Activated CD4-positive, CD25-positive, alpha-beta regulatory T cell treated with anti-CD3 and anti-CD28 coated beads, Interleukin-2, amount 50 U/mL, for 16 hours (primary cell): ENCODE results near the gene ARHGAP8.
"Not testable (repeated sequence)": the region's sequence is repeated elsewhere in the genome, so short reads cannot be mapped to it uniquely, and the experiment has no call there.

Source experiments
- DNase-seq: peaks from one replicate; pipeline ENCODE4 v3.0.0-alpha.2; 2020; ENCODE audit warnings: low read depth, low spot score

ARHGAP8 gene

DNA sequence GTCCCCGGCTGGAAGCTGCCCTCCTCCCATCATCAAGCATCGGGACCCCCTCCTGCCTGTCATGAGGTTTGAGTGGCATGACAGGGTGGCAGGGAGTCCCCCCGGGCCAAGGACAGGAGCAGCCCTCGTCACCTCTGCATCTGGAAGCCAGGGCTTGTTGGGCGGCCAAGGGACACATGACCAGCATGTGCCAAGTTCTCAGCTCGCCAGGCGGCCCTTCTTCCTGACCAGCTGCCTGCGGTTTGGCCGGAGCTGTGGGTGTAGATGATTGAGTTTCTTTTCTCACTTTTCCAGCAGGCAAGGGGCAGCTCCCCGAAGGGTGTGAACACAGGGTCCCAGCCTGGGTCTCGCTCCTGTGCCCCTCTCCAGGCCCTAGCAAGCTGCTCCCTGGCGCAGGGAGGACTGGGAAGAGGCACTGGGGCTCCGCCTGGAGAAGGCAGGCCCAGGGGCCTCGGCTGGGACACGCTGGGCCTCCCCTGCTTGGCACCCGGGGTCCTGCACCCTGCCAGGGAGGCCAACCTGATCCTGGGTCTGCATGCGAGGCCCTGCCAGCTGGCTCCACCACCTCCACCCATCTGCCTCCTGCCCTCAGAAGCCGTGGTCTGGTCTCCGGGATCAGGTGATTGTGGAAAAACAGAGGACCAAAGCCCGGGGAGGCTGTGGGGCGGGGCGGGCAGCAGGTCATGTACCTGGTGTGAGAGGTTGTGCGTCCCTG lies 13.4 kb downstream of the ARHGAP8 start:
- no peak for DNase-seq

DNA sequence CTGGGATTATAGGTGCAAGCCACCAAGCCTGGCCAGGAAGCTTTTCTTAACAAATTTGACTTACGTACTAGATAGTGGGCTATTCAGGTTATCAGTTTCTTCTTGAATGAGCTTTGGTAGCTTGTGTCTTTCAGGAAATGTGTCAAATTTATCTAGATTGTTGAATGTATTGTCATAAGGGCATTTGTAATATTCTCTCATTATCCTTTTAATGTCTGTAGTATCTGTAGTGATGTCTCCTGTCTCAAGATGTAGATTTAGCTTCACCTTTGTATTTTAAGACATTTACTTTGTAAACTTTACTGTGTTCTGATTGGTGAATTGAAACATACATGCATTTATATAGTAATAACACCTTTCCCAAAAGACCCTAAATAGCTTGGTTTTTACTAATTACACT lies 20.7 kb downstream of the ARHGAP8 start:
- DNase-seq = no peak

DNA sequence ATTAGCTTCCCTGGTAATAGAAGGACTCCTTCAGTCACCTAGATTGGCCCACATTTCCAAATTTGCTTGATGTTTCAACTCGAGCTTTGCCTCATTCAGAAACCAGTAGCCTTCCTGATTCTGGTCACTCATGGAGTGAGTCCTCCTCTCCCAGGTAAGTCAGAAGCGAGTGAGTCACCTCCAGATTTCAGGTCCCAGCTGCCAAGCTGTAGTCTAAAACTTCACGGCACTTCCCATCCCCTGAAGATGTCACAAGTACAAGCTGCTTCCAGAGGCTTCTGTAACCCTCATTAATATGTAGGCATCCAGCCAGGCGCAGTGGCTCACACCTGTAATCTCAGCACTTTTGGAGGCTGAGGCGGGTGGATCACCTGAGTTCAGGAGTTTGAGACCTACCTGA lies 23.5 kb downstream of the ARHGAP8 start:
- DNase-seq = no peak

DNA sequence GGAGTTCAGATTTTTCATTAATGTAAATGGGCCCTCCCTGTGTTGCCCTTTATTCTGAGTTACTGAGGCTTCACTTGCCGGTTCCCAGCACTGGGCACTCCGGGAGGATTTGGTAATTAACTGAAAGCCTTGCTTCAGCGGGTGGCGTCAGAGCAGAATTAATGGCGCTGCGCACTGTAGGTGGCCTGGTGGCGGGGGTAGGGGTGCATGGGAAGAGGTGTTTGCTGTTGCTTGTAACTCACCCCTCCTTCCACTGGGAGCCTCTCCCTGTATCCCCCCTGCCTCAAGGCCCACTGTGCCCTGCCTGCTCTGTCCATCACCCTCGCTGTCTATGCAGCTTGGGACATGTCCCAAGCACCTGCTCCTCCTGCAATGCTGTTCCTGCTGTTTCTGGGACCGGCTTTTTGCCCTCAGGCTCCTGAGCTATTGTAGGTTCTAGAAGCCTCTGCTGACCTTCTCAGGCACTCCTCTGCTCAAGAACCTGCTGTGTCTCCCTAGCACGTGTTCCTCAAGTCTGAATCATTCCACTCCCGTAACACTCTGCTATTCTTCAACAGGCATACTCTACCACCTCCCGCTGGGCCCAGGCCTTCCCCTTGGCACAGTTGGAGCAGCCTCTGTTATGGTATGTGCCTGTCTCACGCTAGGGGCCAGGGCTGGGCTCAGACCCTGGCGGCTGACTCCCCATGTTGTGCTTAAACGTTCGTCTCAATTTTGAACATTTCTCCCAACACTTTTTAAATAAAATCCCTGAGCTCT lies 24.4 kb downstream of the ARHGAP8 start:
- DNase-seq = no peak

DNA sequence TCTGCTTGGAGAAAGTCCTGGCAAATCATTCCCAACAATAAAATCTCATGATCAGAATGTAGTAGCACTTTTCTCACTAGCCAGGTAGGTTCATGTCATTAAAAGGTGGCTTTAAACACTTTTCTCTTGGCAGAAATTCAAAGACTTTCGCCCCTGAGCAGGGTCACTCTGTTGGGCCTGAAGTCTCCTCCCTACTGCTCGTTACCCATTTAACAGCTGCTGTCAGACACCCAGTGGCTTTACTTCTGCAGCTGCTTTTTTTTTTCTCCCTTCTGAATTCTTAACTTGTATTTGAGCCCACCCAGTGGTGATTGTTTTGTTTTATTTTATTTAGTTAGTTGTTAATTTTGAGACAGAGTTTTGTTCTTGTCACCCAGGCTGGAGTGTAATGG lies 25.0 kb downstream of the ARHGAP8 start:
- DNase-seq = no peak

DNA sequence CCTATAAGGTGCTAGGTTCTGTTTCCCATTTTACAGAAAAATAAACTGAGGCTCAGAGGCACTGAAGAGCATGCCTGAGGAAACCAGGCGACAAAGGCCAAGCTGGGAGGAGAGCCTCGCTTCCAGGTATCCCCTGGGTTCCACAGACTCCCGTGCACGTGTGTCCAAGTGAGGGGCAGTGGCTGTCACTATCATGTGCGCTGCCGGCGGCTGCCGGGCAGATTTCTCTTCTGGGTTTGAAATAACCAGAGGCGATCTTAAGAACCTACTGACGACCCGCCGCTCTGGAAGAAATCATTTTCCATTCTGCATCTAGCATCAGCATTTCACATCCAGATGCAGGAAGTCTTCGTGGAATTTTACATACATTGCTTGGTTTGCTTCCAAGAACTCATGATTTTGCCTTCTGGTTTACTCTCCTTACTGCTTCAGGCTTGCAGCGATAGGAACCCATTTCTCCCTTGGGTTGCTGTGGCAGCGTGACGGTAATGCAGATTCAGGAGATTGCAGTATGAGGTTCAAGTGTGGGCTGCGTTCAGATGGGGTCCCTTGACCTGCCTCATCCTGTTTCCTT lies 28.6 kb downstream of the ARHGAP8 start:
- no peak for DNase-seq

DNA sequence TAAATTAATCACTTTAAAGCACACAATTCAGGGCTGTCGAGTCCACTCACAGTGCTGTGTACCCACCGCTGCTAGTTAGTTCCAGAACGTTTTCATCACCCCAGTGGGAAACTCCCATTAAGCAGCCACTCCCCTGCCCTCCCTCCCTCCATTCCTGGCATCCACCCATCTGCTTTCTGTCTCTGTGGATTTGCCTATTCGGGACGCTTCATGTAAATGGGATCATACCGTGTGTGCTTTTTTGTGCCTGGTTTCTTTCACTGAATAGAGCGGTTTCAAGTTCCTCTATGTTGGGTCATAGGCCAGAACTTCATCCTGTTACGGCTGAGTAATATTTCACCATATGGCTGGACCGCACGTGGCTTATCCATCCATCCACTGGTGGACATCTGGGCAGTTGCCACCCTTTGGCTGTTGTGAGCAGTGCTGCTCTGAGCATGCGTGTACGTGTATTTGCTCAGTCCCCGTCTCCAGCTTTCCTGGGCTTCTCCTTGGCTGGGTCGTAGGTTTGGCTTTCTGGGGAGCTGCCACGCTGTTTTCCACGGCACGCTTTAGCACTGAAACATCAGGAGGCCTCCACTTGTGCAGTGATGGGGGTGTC lies 30.1 kb downstream of the ARHGAP8 start:
- no peak for DNase-seq

DNA sequence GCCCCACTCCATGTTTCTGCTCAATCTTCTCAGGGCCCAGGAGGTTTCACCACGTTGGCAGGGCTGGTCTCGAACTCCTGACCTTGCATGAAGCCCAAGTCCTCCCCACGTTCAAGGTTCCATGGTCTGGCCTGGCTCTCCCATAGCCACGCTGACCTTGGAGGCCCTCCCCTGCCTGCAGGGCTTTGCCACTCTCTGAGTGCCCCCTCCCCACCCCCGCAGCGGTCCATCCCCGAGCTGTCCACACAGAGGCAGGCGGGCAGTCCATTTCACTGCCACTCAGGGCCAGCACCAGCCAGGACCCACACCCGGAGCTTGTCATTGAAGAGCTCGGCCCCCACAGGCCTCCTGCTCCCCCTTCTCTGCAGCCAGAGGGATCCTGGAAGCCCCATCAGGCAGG lies 30.7 kb downstream of the ARHGAP8 start:
- no peak for DNase-seq

DNA sequence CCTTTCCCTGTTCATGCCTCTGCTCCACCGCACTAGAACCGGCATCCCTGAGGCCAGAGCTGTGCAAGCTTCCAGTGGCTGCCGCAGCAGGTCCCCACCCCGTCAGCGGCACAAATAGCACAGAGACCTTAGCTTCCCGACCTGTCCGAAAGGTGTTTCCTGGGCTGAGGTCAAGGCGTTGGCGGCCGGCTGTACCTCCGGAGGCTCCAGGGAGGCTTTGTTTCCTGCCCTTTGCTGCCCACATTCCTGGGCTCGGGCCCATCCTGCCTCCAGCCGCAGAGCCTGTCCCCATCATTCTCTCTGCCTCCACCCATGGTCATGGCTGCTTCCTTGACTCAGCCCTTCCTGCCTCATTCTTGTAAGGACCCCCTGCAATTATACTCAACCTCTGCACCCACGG lies 31.2 kb downstream of the ARHGAP8 start:
- no peak for DNase-seq

DNA sequence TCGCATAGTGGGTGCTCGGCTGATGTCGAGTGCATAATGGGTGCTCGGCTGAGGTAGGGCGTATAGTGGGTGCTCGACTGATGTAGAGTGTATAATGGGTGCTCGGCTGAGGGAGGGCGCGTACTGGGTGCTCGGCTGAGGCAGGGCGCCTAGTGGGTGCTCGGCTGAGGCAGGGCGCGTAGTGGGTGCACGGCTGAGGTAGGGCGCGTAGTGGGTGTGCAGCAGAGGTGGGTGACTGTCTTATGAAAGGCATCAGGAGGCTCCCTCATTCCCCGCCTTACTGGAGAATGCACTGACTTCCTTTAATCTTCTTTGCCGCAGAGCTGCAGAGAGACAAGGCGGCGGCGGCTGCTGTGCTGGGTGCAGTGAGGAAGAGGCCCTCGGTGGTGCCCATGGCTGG lies 33.8 kb downstream of the ARHGAP8 start:
- no peak for DNase-seq

DNA sequence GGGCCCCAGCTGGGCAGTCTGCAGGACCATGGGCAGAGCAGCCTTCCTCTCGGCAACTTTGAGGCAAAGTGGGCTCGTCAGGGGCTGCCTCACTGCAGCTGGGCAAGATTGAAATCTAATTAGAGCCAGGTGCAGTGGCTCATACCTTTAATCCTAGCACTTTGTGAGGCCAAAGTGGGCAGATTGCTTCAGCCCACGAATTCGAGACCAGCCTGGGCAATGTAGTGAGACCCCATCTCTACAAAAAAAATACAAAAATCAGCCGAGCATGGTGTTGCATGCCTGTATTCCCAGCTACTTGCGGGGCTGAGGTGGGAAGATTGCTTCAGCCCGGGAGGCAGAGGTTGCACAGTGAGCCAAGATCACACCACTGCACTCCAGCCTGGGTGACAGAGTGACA lies 34.2 kb downstream of the ARHGAP8 start:
- no peak for DNase-seq

DNA sequence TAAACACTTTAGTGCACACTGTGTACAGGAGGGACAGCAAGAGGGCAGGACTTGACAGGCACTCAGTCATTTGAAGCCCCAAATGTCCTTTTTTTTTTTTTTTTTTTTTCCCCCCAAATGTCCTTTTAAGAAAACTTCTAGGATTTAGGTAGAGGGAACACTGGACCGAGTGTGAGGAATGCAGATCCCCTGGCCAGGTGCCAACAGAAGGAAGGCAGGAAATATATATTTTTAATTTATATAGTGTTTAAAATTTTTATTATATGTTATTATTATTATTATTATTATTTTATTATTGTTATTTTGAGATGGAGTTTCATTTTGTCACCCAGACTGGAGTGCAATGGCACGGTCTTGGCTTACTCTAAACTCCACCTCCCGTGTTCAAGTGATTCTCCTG lies 35.5 kb downstream of the ARHGAP8 start:
- DNase-seq = no peak

DNA sequence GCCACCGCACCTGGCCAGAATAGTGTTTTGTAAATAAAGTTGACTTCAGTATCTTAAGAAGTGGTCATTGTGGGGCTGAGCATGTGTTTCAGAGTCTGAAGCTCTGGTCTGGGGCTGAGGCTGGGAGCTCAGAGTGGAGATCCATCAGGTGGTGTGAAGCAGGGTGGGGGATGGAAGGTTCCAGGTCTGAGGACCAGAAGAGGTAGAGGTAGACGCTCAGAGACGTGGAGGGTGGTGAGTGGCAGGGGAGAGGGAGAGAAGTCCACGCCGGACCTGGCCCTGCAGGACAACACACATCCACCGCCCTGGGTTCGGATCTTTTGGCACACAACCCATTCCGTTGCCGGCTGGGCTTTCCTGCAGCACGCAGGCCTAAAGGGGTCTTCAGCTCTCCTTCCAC lies 40.7 kb downstream of the ARHGAP8 start:
- no peak for DNase-seq

DNA sequence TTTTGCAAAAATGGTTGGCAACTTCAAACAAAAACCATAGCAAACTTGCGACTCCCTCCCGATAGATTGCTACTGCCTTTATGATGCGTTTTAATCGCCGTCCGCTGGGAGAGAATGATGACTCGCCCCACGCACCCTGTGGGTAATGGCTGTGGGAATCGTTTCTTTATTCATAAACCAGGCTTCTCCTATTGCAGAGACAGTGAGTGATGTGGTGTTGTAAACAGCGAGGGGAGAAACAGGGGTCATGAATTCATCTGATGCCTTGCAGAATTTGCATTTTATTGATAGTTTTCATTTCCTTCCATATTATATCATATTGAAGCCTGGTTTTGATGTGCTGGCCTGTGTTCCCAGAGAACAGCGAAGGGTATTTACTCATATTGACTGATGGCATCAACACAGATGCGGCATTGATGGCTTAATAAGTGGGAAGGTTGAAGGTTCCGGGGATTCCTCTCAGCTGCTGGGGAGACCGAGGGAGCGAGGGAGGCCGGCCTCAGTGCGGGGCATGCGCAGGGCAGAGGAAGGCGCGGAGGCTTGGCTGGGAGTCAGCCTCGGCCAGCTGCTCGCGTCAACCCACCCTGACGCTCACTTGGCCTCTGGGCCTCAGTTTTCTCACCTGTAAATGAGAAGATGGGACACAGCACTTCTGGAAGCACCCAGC lies 41.3 kb downstream of the ARHGAP8 start:
- no peak for DNase-seq

DNA sequence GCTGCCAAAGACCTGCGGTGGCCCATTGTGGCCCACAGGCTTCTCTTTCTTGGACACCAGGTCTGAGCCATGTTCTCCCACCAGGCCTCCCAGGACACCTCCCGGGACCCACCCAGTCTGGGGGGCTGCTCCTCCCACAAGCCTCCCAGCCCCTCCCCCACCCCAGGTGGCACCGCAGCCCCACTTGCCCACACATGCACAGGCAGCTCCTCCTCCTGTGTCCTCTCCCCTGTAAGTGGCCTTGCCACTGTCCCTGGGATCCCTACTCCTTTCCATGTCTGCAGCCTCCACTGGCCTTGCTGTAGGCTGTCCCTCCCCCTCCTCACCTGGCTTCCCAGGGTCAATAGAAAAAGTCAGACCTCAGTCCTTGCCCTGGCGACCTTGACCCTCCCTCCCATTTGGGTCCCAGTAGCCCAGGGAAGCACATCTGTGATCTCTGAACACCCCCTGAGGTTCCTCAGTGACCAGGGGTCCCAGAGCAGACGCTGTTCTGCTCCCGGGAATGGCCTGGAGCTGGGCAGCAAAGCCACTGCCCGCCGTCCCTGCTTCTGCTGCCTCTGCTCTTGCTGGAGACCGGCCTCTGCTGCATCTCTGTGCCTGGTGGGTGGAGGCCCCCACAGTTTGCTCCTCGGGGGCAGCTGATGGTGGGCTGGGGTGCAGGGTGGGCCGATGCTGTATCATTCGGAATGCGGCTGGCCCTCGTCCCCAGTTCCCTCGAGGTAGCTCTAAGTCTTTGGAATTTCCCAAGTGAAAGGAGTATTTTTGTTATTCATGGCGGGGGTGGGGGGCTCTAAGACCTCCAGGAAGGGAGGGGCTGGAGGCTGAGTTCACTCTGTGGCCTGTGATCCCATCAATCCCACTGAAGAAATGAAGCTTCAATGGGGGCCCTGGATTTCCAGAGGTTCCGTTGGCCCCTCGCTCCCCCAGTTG lies 43.6 kb downstream of the ARHGAP8 start:
- no peak for DNase-seq

DNA sequence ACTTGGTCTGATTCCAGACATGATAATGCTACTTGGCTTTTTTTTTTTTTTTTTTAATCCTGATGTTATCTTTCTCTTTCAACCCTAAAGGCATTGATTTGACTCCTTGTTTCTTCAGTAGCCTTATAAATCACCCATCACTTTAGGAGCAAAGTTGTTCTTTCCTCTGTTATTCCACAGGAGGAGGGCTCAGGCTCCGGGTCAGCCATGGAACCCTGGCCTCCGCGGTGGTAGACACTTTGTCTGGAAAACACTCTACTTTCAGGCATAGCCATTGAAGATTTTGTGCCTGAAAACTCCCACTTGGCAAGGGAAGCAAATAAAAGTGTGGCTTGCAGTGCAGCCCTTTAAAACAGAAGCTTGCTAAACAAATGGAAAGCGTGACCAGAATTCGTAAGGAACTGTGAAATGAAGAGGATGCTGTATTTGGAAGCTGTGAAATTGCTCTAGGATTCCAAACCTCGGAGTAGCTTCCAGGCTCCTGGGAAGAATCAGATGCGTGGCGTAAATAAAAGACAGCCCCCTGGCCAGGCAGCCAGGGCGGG lies 44.9 kb downstream of the ARHGAP8 start:
- no peak for DNase-seq

DNA sequence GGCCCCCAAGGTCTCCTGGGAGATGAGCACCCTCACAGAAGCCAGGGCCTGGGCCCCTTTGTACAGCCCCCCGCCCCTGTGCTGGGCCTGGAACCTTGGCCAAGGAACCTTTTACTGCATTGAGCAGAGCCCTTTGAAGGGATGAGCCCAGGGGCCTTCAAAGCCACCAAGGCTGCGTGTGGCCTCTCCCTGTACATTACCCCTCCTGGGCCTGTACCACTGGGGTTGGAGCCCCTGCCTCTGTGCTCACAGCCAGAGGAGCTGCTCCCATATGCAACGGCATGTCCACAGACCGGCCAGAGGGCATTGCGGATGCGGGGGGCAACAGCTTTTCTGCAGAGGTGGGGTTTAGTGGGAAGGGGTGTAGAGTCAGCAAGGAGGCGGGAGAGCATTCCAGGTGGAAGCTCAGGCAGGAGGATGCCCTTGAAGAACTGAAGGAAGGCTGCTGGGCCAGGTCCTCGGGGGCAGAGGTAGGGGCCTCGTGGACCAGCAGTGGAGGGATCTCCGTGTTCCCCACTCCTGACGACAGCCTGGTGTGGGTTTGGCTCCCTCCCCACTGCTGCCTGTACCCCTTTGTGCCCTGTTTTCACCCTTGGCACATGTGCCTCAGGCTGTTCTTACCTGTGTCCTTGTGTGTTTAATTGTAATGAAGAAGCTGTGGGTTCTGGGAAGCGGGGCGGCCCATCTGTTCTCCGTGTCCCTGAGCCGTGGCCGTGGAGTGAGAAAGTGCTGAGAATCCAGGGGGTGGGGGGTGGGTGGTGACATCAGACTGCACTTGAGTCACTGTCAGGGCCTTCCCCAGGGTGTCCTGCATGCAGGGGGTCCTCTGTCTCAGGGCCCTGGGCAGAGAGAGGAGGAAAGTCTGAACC lies 46.9 kb downstream of the ARHGAP8 start:
- no peak for DNase-seq

DNA sequence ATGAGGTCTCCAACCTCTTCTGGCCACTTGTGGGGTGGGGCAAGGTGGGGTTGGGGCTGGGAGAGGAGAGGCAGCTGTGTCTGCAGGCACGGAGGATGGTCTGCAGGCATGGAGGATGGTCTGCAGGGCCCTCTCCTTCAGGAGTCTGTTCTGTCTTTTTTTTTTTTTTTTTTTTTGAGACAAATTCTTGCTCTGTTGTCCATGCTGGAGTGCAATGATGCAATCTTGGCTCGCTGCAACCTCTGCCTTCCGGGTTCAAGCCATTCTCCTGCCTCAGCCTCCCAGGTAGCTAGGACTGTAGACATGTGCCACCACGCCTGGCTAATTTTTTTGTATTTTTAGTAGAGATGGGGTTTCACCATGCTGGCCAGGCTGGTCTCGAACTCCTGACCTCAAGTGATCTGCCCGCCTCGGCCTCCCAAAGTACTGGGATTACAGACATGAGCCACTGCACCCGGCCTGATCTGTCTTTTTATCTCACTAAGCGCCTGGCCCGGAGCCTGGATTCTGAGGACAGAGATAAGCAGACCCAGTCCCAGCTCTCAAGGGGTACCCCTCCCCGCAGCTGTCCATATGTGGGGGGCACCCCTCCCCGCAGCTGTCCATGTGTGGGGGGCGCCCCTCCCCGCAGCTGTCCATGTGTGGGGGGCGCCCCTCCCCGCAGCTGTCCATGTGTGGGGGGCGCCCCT lies 47.7 kb downstream of the ARHGAP8 start:
- DNase-seq = not testable (repeated sequence)

DNA sequence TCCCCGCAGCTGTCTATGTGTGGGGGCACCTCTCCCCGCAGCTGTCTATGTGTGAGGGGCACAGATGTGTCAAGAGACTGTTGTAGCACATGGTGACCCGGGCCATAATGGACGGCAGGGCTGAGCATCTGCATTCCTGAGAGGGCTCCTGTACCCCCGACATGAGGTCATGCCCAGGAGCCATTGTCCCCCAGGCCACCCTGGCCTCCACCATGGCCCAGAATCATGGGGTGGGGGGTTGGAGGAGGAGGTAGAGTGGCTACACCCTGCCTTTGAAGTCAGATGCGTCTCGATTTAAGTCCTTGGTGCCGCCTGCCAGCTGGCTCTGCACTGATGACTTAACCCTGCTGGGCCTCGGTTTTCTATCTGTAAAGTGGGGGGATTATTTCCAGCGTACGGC lies 49.1 kb downstream of the ARHGAP8 start:
- no peak for DNase-seq
